ENCODE data around the gene AEBP2.
"Not testable (repeated sequence)": the region's sequence is repeated elsewhere in the genome, so short reads cannot be mapped to it uniquely, and the experiment has no call there.

AEBP2 gene

GRCh38 chr12:19439059-19440018 is at the start of gene AEBP2:
AEBP2 (plus strand) TSS chr12:19439492; CDS start chr12:19439700, 208 bp downstream.
- peak; percentile 79 to 93 for DNase-seq

GRCh38 chr12:19390051-19390598 is 49.2 kb upstream of the AEBP2 start:
- DNase-seq: no peak

- not testable (repeated sequence) for DNase-seq
Measured at GRCh38 chr12:19392644-19393043, 46.6 kb upstream of the AEBP2 start.

- DNase-seq: no peak
Measured at GRCh38 chr12:19394385-19394784, 44.9 kb upstream of the AEBP2 start.

- no peak for DNase-seq
Measured at GRCh38 chr12:19397534-19397933, 41.8 kb upstream of the AEBP2 start.

- no peak for DNase-seq
Measured at GRCh38 chr12:19398376-19399363, 40.6 kb upstream of the AEBP2 start.

GRCh38 chr12:19400649-19401285 is 38.5 kb upstream of the AEBP2 start:
- not testable (repeated sequence) for DNase-seq

- DNase-seq: no peak
Measured at GRCh38 chr12:19402211-19402610, 37.1 kb upstream of the AEBP2 start.

- DNase-seq: no peak
Measured at GRCh38 chr12:19402743-19403431, 36.4 kb upstream of the AEBP2 start.

GRCh38 chr12:19404242-19404880 is 34.9 kb upstream of the AEBP2 start:
- DNase-seq: no peak

- no peak for DNase-seq
Measured at GRCh38 chr12:19409376-19409775, 29.9 kb upstream of the AEBP2 start.

GRCh38 chr12:19410211-19410610 is 29.1 kb upstream of the AEBP2 start:
- no peak for DNase-seq

- DNase-seq: no peak
Measured at GRCh38 chr12:19410629-19411185, 28.6 kb upstream of the AEBP2 start.

- DNase-seq: no peak
Measured at GRCh38 chr12:19411234-19412204, 27.8 kb upstream of the AEBP2 start.

GRCh38 chr12:19412844-19413243 is 26.4 kb upstream of the AEBP2 start:
- no peak for DNase-seq

GRCh38 chr12:19413582-19413981 is 25.7 kb upstream of the AEBP2 start:
- not testable (repeated sequence) for DNase-seq

- no peak for DNase-seq
Measured at GRCh38 chr12:19415563-19415962, 23.7 kb upstream of the AEBP2 start.

- no peak for DNase-seq
Measured at GRCh38 chr12:19419086-19419485, 20.2 kb upstream of the AEBP2 start.

GRCh38 chr12:19421503-19422282 is 17.6 kb upstream of the AEBP2 start:
- no peak for DNase-seq

Data from SW 1271 (cell line).